CD4-positive, alpha-beta T cell treated with Interleukin-12 subunit alpha and Interleukin-12 subunit beta, for 1 hour (primary cell): ENCODE measurements around the gene SMIM12.
A peak's percentile ranks its signal among the peaks of the same experiment; 100 is the strongest.

Experiments used
- DNase-seq: peaks from one replicate; pipeline ENCODE4 v3.0.0-alpha.2; 2020

SMIM12 gene

GRCh38 chr1:34871443-34872132 is 12.0 kb upstream of the SMIM12 start:
- no peak for DNase-seq

- DNase-seq = no peak
Measured at GRCh38 chr1:34870395-34870794, 10.8 kb upstream of the SMIM12 start.

GRCh38 chr1:34869760-34870159 is 10.2 kb upstream of the SMIM12 start:
- no peak for DNase-seq

DNA sequence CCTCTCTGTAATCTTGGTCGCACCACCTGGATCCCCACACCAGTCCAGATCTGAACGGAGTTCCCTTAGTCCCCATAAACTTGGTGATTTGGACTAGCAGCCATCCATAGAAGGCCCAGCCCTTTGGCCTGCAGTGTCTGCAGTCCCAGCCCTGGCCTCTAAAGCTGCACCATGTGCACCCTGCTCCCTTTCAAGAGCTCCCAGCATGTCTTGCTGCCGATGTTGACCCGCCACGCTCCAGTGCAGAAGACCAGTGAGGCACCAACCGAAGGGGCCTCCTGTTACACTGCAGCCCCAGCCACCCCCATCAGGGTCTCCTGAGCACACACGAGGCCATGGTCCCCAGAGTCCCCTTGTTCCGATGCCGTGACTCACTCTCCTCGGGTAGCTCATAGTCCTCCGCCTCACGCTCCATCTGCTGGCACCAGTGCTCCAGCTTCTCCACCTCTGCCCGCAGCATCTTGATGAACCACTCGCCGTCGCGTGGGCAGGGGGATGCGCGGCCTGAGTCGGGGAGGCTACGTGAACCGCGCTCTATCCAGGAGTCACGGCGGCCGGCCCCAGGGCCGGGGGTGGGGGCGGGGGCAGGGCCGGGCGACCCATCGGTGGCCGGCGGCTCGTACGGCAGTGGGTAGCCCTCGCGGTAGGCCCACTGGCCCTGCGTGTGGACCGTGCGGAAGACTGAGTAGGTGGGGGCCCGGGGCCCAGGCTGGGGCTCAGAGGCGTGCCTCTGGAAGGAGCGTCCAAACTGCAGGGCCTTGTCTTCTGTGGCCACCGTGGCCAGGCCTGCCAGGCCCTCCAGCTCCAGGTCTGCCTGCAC is 8.9 kb upstream of the SMIM12 start:
- DNase-seq = no peak

DNA sequence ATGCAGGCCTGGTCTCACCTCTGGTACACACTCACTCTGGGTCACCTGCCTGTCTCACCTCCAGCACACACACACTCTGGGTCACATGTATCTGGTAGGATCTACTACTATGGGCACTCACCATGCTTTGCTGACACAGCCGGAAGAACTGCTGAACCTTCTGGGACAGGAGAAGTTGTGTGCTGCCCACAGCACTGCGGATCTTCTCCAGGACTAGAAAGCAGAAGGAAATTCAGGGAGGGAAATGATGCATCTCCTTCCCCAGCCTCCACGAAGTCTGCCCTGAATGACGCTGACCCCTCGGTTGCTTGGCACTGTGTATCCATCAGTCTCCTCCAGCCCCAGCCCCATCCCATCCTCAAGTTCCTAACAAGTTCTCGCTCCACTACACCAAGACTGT is 7.9 kb upstream of the SMIM12 start:
- DNase-seq = no peak

DNA sequence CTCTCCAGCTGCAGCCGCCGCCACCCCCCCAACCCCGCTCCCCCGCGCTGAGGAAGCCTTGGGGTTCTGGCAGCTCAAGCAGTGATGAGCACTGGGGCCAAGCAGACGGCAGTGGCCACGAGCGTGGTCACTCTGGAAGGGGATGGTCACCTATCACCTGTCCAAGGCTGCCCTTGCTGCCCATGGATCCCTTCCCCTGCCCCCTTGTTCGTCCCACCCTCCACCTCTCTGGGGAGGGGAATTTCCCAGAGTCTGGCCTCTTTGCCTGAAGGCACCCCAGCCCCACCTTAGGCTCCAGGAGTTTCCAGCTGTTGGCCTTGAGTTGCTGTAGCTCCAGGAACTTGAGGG is 7.2 kb upstream of the SMIM12 start:
- no peak for DNase-seq

DNA sequence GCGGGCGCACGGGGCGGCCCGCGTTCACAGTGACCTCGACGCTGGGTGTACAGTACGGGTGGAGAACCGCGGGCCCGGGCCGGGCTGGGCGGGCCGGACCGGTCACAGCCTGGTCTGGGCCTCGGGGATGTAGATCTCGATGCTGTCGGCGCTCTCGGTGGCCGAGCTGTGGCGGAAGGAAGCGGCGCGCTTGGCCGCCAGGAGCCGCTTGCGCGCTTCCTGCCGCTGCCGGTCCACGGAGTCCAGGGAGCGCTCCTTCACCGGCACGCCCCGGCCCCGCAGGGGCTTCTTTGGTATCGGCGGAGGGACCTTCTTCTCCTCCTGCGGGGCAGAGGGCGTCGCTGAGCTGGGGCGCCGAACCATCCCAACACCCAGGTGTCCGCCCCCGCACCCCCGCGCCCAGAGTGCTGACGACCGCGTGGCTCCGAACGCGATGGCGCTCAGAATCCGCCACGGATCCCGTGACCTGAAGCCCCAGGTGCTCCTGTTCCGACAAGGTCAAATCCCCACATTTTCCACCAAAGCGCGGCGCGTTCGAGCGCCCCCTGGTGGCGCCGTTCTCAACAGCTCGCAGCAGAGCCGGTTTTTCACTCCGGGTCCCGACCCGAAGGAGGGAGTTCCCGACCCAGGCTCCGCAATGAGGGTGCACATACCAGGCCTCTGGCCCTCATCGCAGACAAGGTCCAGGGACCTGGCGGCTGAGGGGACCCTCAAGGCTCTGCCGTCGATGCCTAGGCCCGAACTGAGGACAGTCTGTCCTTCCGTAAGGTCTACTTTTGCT is 6.6 kb upstream of the SMIM12 start:
- DNase-seq = peak; percentile 94

DNA sequence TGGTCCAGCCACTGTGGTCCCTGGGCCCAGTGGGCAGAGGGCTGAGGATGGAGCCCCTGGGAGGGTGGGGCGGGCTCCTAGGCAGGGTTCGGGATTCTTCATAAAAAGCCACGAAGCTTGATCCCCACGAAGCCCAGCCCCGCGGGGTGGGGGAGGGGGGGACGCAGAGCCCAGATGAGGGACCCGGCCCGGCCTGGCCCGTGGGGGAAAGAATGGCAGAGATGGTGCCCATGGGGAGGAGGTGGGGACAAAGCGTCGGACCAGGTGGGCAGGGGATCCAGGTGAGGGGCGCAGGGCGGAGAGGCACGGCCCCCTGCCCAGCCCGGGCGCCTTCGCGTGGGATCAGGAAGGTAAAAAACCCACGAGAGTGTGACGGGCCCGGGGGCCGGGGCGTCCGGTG is 6.0 kb upstream of the SMIM12 start:
- DNase-seq = no peak

DNA sequence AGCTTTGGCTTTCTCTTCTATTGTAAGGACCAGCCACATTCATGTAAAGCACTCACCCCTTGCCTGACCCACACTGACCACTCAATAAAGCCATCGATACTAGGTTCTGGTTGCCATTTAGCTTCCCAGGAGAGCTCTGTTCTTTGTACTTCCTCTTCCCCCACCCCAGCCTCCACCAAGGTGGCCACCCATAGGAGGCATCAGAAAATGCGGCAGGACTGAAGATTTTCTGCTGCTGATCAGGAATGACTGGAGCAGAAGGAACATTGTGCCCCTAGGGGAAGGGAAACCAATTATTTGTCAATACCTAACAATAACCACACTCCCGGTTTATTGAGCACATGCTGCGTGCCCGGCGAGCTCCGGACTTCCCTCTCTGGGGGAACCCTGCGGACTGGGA is 5.2 kb upstream of the SMIM12 start:
- DNase-seq = no peak

GRCh38 chr1:34863501-34863900 is 4.0 kb upstream of the SMIM12 start:
- DNase-seq = peak; percentile 28

DNA sequence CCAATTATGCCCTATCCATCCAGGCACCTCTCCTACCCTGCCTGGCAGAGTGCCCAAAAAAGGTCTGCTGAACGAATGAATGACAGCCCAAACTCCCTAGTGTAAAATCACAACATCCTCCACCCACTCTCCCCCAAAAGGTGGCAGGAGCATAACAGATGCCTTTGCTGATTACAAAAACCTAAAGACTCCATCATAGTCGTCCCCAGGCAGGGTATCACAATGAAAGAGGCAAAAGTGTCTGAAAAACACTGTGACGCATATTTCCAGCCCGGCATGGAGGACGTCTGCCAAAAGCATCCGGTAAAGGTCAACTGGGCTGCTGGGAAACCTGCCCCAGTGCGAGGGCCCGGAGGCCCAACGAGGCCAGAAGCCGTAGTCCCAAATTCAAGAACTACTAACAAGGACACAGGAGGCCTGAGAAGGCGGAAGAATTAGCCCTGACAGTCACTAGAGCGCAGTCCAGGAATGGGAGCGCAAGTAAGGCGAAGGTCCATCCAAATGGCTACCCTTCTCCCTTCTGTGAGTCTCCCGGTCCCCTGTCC is 576 bp downstream of the SMIM12 start:
- DNase-seq = peak; percentile 37

GRCh38 chr1:34856697-34857096 is 2.9 kb downstream of the SMIM12 start:
- DNase-seq = no peak

GRCh38 chr1:34852677-34853217 is 6.8 kb downstream of the SMIM12 start:
- peak; percentile 92 for DNase-seq

DNA sequence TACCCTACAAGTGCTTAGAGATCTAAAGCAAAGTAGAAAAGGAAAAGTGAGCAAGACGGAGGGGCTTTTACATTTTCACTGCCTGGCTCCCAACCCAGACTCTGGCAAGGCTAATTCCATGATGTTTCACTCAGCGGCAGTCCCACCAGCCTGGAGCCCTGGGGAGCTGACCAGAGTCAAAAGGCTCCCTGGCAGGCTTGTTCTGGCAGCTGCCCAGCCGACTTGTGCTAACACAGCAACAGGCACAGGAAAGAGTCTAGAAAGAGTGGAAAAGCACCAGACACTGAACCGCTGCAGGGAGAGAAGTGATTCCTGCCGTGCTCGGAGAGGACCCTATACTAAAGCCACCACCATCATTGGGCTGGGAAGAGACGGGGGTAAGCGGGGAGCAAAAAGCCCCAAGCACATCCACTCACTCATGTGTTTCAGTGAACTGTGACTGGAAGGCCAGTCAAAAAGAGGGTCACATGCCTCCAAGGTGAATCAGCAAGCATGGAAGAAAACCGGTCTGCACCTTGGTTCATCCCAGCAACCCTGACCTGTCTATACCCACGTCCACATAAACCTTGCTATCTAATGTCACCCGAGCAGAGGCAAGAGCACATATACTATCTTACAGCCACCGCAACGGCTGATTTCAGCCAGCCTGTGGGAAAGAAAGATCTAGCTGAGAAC is 8.0 kb downstream of the SMIM12 start:
- no peak for DNase-seq

DNA sequence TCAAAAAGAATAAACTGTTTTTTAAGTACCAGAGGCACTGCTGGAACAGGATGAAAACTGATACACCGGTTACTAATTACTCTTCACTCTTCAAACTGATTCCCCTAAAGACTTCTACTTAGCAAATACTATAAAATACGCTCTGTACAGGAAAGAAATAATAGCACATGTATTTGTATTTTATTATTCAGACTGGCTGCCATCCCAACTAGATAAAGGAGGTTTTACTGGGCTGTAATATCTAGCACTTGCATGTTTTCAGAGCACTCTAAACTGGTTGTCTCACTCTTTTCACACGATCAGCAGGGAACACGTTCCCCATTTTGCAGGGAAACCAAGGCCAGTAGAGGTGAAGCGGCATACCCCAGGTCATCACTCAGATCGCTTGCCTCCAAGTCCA is 9.2 kb downstream of the SMIM12 start:
- DNase-seq = no peak

GRCh38 chr1:34847094-34847493 is 12.5 kb downstream of the SMIM12 start:
- DNase-seq = no peak

- no peak for DNase-seq
Measured at GRCh38 chr1:34846265-34846664, 13.3 kb downstream of the SMIM12 start.

DNA sequence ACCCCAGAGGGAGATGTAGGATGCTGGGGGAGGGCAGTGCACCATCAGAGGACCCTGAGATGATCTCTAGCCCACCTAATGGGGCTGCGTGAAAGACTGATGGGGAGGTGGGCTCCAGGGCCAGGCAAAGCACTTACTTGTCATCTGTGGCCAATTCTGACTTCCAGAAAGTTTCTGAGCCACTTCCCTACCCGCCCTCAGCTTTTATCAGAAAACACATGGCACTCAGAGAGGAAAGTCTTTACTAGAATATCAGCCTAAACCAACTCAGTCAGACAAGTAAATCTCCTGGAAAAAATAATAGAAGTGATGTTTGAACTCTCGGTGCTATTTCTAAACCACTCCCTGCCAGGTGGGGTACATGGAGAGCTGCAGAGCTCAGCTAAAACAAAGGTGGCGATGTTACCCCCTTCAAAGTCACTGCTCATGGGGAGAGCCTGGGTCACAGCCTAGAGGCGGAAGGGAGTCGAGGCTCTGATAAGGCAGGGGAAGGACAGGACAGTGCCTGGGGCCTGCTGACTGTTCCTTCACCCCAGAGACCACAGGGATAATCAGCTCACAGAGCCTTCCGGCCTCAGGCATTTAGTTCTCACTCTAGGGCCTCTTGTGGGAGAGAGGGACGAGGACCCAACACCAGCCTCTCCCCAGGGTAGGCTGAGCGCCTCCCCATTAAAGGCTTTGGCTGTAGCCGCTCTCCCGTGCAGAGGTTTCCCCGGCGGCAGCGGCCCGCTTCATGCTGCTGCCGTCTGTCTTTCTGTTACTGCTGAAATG is 14.2 kb downstream of the SMIM12 start:
- DNase-seq = no peak

DNA sequence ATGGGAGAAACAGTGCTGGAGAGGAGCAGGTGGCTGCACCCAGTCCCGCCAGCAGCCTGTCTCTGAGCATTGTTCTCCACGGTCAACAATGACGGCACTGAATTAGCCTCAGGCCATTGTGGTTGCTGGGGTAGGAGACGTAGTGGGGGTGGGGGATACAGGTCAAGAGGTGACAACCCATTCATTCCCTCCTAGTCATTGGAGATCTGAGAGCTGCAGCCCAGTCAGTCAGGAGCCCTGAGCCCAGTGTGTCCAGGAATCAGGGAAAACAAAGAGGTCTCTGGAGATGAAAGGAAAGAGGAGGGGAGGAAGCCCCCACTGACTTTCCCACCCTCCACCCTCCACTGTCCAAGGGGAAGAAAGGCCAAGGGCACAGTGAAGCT is 15.3 kb downstream of the SMIM12 start:
- DNase-seq = no peak

- DNase-seq = no peak
Measured at GRCh38 chr1:34843392-34844251, 15.9 kb downstream of the SMIM12 start.

- no peak for DNase-seq
Measured at GRCh38 chr1:34842952-34843371, 16.6 kb downstream of the SMIM12 start.
